H9 (cell line): ENCODE results near the gene EFS. TPM values are rescaled to one million over a fixed set of nuclear protein-coding genes. Genes with fewer than 3 reads are reported as not detected.
A peak's percentile ranks its signal among the peaks of the same experiment; 100 is the strongest.

Source experiments
- DNase-seq: peaks from one replicate; pipeline ENCODE4 v3.0.0-alpha.2; 2017
- H2AFZ ChIP-seq: one replicate; pipeline ENCODE4 v1.6.1; 2013; ENCODE audit warnings: mild to moderate bottlenecking, low read length, control low read depth, moderate library complexity
- H2AK5ac ChIP-seq: 2 replicates; pipeline ENCODE4 v1.6.1; 2013; ENCODE audit warnings: low read length, control low read depth, mixed read lengths; ENCODE audit not compliant: insufficient read length
- H2BK120ac ChIP-seq: one replicate; pipeline ENCODE4 v1.6.1; 2013; ENCODE audit warnings: low read depth, mild to moderate bottlenecking, low read length, control low read depth, inconsistent platforms; ENCODE audit not compliant: poor library complexity, severe bottlenecking
- H2BK12ac ChIP-seq: 2 replicates; pipeline ENCODE4 v1.6.1; 2013; ENCODE audit warnings: low read length, control low read depth, mixed read lengths, low read depth; ENCODE audit not compliant: insufficient read length
- H2BK15ac ChIP-seq: 2 replicates; pipeline ENCODE4 v1.6.1; 2013; ENCODE audit warnings: low read depth, low read length, control low read depth
- H2BK20ac ChIP-seq: one replicate; pipeline ENCODE4 v1.6.1; 2013; ENCODE audit warnings: low read depth, mild to moderate bottlenecking, low read length, control low read depth, inconsistent platforms; ENCODE audit not compliant: poor library complexity, severe bottlenecking
- H2BK5ac ChIP-seq: 2 replicates; pipeline ENCODE4 v1.6.1; 2013; ENCODE audit warnings: low read length, control low read depth, mixed read lengths; ENCODE audit not compliant: insufficient read length
- H3K14ac ChIP-seq: 2 replicates; pipeline ENCODE4 v1.6.1; 2013; ENCODE audit warnings: low read length, control low read depth; ENCODE audit not compliant: insufficient read depth
- H3K18ac ChIP-seq: 2 replicates; pipeline ENCODE4 v1.6.1; 2013; ENCODE audit warnings: low read depth, mild to moderate bottlenecking, mixed read lengths, low read length, control low read depth; ENCODE audit not compliant: insufficient read length
- H3K23ac ChIP-seq: 2 replicates; pipeline ENCODE4 v1.6.1; 2013; ENCODE audit warnings: low read length, control low read depth, mixed read lengths, low read depth; ENCODE audit not compliant: insufficient read length
- H3K23me2 ChIP-seq: 2 replicates; pipeline ENCODE4 v1.6.1; 2013; ENCODE audit warnings: low read depth, mild to moderate bottlenecking, mixed read lengths, low read length, control low read depth; ENCODE audit not compliant: insufficient read length, poor library complexity, severe bottlenecking
- H3K27ac ChIP-seq: 2 replicates; pipeline ENCODE4 v1.5.1; 2013; ENCODE audit warnings: low read length, control low read depth, mixed read lengths, low read depth; ENCODE audit not compliant: insufficient read length
- H3K27me3 ChIP-seq: 2 replicates; pipeline ENCODE4 v1.6.1; 2013; ENCODE audit warnings: low read length, control low read depth, inconsistent platforms; ENCODE audit not compliant: insufficient read depth
- H3K4ac ChIP-seq: 2 replicates; pipeline ENCODE4 v1.6.1; 2013; ENCODE audit warnings: low read depth, mild to moderate bottlenecking, control low read depth, inconsistent platforms, low read length, moderate library complexity
- H3K4me1 ChIP-seq: 2 replicates; pipeline ENCODE4 v1.6.1; 2013; ENCODE audit warnings: low read length, control low read depth, inconsistent platforms; ENCODE audit not compliant: insufficient read depth
- H3K4me2 ChIP-seq: 2 replicates; pipeline ENCODE4 v1.6.1; 2013; ENCODE audit warnings: low read length, control low read depth, mixed read lengths; ENCODE audit not compliant: insufficient read length, insufficient read depth
- H3K56ac ChIP-seq: 2 replicates; pipeline ENCODE4 v1.6.1; 2013; ENCODE audit warnings: low read depth, mild to moderate bottlenecking, mixed read lengths, low read length, control low read depth; ENCODE audit not compliant: insufficient read length
- H3K79me1 ChIP-seq: 2 replicates; pipeline ENCODE4 v1.6.1; 2013; ENCODE audit warnings: low read depth, mild to moderate bottlenecking, moderate library complexity, low read length, control low read depth, inconsistent platforms; ENCODE audit not compliant: insufficient read depth, poor library complexity, severe bottlenecking
- H3K79me2 ChIP-seq: 2 replicates; pipeline ENCODE4 v1.6.1; 2013; ENCODE audit warnings: low read length, control low read depth, inconsistent platforms; ENCODE audit not compliant: insufficient read depth
- H3K9ac ChIP-seq: 2 replicates; pipeline ENCODE4 v1.6.1; 2013; ENCODE audit warnings: low read length, control low read depth, mixed read lengths; ENCODE audit not compliant: insufficient read length; ENCODE audit errors: extremely low read depth
- H3K9me3 ChIP-seq: one replicate; pipeline ENCODE4 v1.6.1; 2013; ENCODE audit warnings: low read depth, low read length, inconsistent platforms; ENCODE audit not compliant: control insufficient read depth
- H3T11ph ChIP-seq: one replicate; pipeline ENCODE4 v1.6.1; 2013; ENCODE audit warnings: mild to moderate bottlenecking, low read length, control low read depth, inconsistent platforms
- H4K20me1 ChIP-seq: one replicate; pipeline ENCODE4 v1.6.1; 2013; ENCODE audit not compliant: control insufficient read depth, insufficient read length, insufficient read depth
- H4K5ac ChIP-seq: 2 replicates; pipeline ENCODE4 v1.6.1; 2013; ENCODE audit warnings: low read depth, mild to moderate bottlenecking, mixed read lengths, low read length, control low read depth; ENCODE audit not compliant: insufficient read length
- H4K8ac ChIP-seq: replicated peaks from 2 replicates; pipeline ENCODE4 v1.6.1; 2013; ENCODE audit warnings: low read length, control low read depth, mixed read lengths, low read depth; ENCODE audit not compliant: insufficient read length
- H4K91ac ChIP-seq: 2 replicates; pipeline ENCODE4 v1.6.1; 2013; ENCODE audit warnings: low read depth, mild to moderate bottlenecking, moderate library complexity, mixed read lengths, low read length, control low read depth; ENCODE audit not compliant: insufficient read length
- H3K27ac Mint-ChIP-seq, 3 experiments: 2 replicates in 2 of 3; 3 replicates in 1 of 3; pipeline ENCODE4 v1.8.0; 2020 to 2021; ENCODE audit warnings: mixed read lengths in 3 of 3, mild to moderate bottlenecking in 1 of 3, moderate library complexity in 1 of 3
- H3K27me3 Mint-ChIP-seq: 2 replicates; pipeline ENCODE4 v1.8.0; 2021; ENCODE audit warnings: low read depth, mild to moderate bottlenecking, moderate library complexity, mixed read lengths
- H3K36me3 Mint-ChIP-seq, 3 experiments: 2 replicates in 2 of 3; 3 replicates in 1 of 3; pipeline ENCODE4 v1.8.0; 2020 to 2021; ENCODE audit warnings: low read depth in 3 of 3, mixed read lengths in 3 of 3; ENCODE audit not compliant: insufficient read depth in 1 of 3
- H3K4me1 Mint-ChIP-seq, 2 experiments: 2 replicates each; pipeline ENCODE4 v1.8.0; 2020; ENCODE audit warnings: mixed read lengths in 2 of 2
- H3K4me3 Mint-ChIP-seq, 2 experiments: 2 replicates in 1 of 2; 3 replicates in 1 of 2; pipeline ENCODE4 v1.8.0; 2020 to 2021; ENCODE audit warnings: mild to moderate bottlenecking in 2 of 2, mixed read lengths in 2 of 2, moderate library complexity in 1 of 2
- H3K9me3 Mint-ChIP-seq, 2 experiments: 2 replicates in 1 of 2; 3 replicates in 1 of 2; pipeline ENCODE4 v1.8.0; 2020; ENCODE audit warnings: mild to moderate bottlenecking in 2 of 2, mixed read lengths in 2 of 2, moderate library complexity in 1 of 2
- WGBS: extraction: QIAGEN DNeasy Blood & Tissue Kit; methylation state at CpG from one replicate; pipeline ENCODE4 v1.1.7; 2013; ENCODE audit warnings: missing lambda C conversion rate, low lambda C conversion rate, mixed read lengths; ENCODE audit not compliant: insufficient read length; ENCODE audit errors: extremely low coverage; 5-methylcytosine and 5-hydroxymethylcytosine counted together
- total RNA-seq: library from RNA; stranded (reverse); gene quantifications from 2 replicates; pipeline ENCODE4 v1.2.1, GENCODE V29; 2021
- TF ChIP-seq, protein P1 (sequence below): fragments of 200-600 bp; sonication (generic); conservative IDR thresholded peaks from 3 replicates; pipeline ENCODE4 v1.8.0; 2021; ENCODE audit warnings: antibody characterized with exemption, mild to moderate bottlenecking

EFS gene
- total RNA-seq, 1 experiment from 2014 or later = 32.1 TPM

DNA sequence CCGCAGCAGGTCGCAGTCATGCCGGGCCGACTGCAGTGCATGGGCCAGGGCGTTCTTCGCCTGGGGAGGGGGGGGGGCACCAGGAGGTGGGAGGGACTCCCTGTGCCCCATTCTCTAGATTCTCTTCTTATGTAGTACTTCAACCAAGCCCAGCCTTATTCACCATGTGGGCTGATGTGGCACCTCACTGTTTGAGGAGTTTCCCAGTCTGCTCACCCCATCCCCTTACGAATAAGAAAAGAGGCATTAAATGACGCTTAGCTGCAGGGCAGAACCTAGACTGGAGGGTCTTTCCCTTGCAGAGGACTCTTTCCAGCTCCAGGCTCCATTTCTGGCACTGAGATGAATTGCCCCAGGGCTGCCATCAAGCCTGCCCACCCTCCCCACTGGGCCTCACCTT lies 24.0 kb upstream of the EFS start:
- no peak overlapping the region for H3K4me2 ChIP-seq
- no peak overlapping the region for H4K8ac ChIP-seq
- Mint-ChIP-seq H3K36me3 (no peaks in the 10 kb centered on the region; a peak in 1 of 7 replicates), H3K4me3 (no peak overlapping the region), H3K9me3 (0 out of 5 replicates have a peak, but pooled peaks cover 0 to 3% of the 10 kb centered on the region in 2 experiments), H3K27ac (peak overlapping the region in 1 of 3 experiments; percentile 73; a peak in 1 of 7 replicates), H3K27me3 (peaks cover 52% of the 10 kb centered on the region), H3K4me1 (peaks cover 16 to 17% of the 10 kb centered on the region in 2 experiments)
- H4K20me1 ChIP-seq = no peaks in the 10 kb centered on the region
- H2BK15ac ChIP-seq = no peak overlapping the region
- no peak overlapping the region for H2BK20ac ChIP-seq
- WGBS = no CpG with 5 or more reads among the region's 8 CpGs
- no peak overlapping the region for H3K4ac ChIP-seq
- peaks cover 3% of the 10 kb centered on the region; the same call in 1 of the 2 replicates for H3K4me1 ChIP-seq
- TF ChIP-seq, protein P1, sequence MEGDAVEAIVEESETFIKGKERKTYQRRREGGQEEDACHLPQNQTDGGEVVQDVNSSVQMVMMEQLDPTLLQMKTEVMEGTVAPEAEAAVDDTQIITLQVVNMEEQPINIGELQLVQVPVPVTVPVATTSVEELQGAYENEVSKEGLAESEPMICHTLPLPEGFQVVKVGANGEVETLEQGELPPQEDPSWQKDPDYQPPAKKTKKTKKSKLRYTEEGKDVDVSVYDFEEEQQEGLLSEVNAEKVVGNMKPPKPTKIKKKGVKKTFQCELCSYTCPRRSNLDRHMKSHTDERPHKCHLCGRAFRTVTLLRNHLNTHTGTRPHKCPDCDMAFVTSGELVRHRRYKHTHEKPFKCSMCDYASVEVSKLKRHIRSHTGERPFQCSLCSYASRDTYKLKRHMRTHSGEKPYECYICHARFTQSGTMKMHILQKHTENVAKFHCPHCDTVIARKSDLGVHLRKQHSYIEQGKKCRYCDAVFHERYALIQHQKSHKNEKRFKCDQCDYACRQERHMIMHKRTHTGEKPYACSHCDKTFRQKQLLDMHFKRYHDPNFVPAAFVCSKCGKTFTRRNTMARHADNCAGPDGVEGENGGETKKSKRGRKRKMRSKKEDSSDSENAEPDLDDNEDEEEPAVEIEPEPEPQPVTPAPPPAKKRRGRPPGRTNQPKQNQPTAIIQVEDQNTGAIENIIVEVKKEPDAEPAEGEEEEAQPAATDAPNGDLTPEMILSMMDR = no peak
- H2BK12ac ChIP-seq = no peak overlapping the region
- no peak for DNase-seq
- no peaks in the 10 kb centered on the region for H3K27me3 ChIP-seq
- H3K56ac ChIP-seq = no peak overlapping the region
- H2AFZ ChIP-seq = no peak overlapping the region
- H3K18ac ChIP-seq = no peak overlapping the region
- no peak overlapping the region for H4K91ac ChIP-seq
- H3K9ac ChIP-seq = no peak overlapping the region
- no peak overlapping the region for H3T11ph ChIP-seq
- no peak overlapping the region for H2AK5ac ChIP-seq
- H3K23me2 ChIP-seq = no peaks in the 10 kb centered on the region
- H3K9me3 ChIP-seq = no peaks in the 10 kb centered on the region
- no peak overlapping the region for H3K23ac ChIP-seq
- no peaks in the 10 kb centered on the region for H3K79me2 ChIP-seq
- no peak overlapping the region for H3K27ac ChIP-seq
- no peak overlapping the region for H4K5ac ChIP-seq
- no peaks in the 10 kb centered on the region for H3K79me1 ChIP-seq
- no peak overlapping the region for H3K14ac ChIP-seq
- no peak overlapping the region for H2BK120ac ChIP-seq
- H2BK5ac ChIP-seq = no peak overlapping the region
